Heart right ventricle (tissue), 16 donors: ENCODE data around the gene ALKAL2. TPM values are rescaled to one million over a fixed set of nuclear protein-coding genes. Genes with fewer than 3 reads are reported as not detected.

Experiments used
- ATAC-seq, 8 donors: fragments of 200-7000 bp; cut with Tn5 transposase; one replicate each; pipeline ENCODE4 v1.9.1; 2020; ENCODE audit warnings: mild to moderate bottlenecking in 8 of 8, moderate library complexity in 8 of 8, moderate number of reproducible peaks in 1 of 8
- DNase-seq, 2 donors: peaks; one replicate each; pipeline ENCODE4 v3.0.0-alpha.2; 2020
- H3K27ac ChIP-seq, 10 donors: fragments of 200-600 bp; sonication (generic) in 2 of 10; one replicate each; pipeline versions ENCODE4 v1.5.0 to v1.8.0; 2020 to 2022; ENCODE audit warnings: mild to moderate bottlenecking in 3 of 10
- H3K27me3 ChIP-seq, 7 donors: fragments of 200-600 bp; one replicate each; pipeline ENCODE4 v1.8.0; 2021 to 2022; ENCODE audit warnings: mild to moderate bottlenecking in 2 of 7
- H3K36me3 ChIP-seq, 9 donors: fragments of 200-600 bp; sonication (generic) in 1 of 9; one replicate each; pipeline versions ENCODE4 v1.5.0 to v1.8.0; 2020 to 2022; ENCODE audit warnings: mild to moderate bottlenecking in 2 of 9
- H3K4me1 ChIP-seq, 9 donors: fragments of 200-600 bp; sonication (generic) in 1 of 9; one replicate each; pipeline versions ENCODE4 v1.5.0 to v1.8.0; 2020 to 2022; ENCODE audit warnings: mild to moderate bottlenecking in 4 of 9
- H3K4me3 ChIP-seq, 10 donors: fragments of 200-600 bp; sonication (generic) in 2 of 10; one replicate each; pipeline versions ENCODE4 v1.5.0 to v1.8.0; 2020 to 2022; ENCODE audit warnings: mild to moderate bottlenecking in 7 of 10, moderate library complexity in 2 of 10
- H3K9me3 ChIP-seq, 11 donors: fragments of 200-600 bp in 10 of 11; sonication (generic) in 2 of 11; one replicate each; pipeline versions ENCODE4 v1.5.0 to v1.8.0; 2013 to 2022; ENCODE audit warnings: mild to moderate bottlenecking in 2 of 11, control low read depth in 1 of 11, moderate library complexity in 1 of 11
- WGBS, 2 donors: extraction: QIAGEN DNeasy Blood & Tissue Kit; methylation state at CpG; one replicate each; pipeline ENCODE4 v1.1.7; 2013; ENCODE audit warnings: inconsistent platforms in 1 of 2; 5-methylcytosine and 5-hydroxymethylcytosine counted together
- intact Hi-C, 10 donors: fragments of 100-400 bp; cut with DNase I; formaldehyde crosslinking; loops; one replicate each; pipeline versions ENCODE4 v1.11.1 to v1.14.2; 2022
- polyA plus RNA-seq, 2 donors: library from polyadenylated mRNA; stranded (reverse); fragments of 200-250 nt; gene quantifications; one replicate each; pipeline ENCODE4 v1.2.3, GENCODE V29; 2013
- total RNA-seq, 10 donors: library from RNA; stranded (reverse); fragmentation: NEBNext Ultra II Directional in 3 of 10; extraction: Animal tissue kit (Norgen Biotek cat#: 25700) in 3 of 10; gene quantifications; one replicate each; pipeline versions ENCODE4 v1.2.1 to v1.2.4, GENCODE V29; 2021 to 2023
- TF ChIP-seq, protein P1 (sequence below), 9 donors: fragments of 200-600 bp; sonication (generic) in 2 of 9; IDR thresholded peaks; one replicate each; pipeline versions ENCODE4 v1.5.0 to v1.8.0; 2021 to 2022; ENCODE audit warnings: antibody characterized with exemption in 9 of 9, mild to moderate bottlenecking in 5 of 9, moderate library complexity in 1 of 9
- donor health status: Arrhythmogenic right ventricular cardiomyopathy.
- donor health status: ischemic (EF 13 %, LVEDD 7.1; RV severe dilation, severe dysfunction).
- donor health status: healthy with polysubstance abuse.
- donor health status: DM: no; HTN: yes; CAD: no.
- donor health status: DM: no; HTN: no; CAD: no.
- donor health status: ischemic (EF 25% LVEDD 6.9; RV normal size, moderate dysfunction).
- donor health status: ischemic (EF 25% LVEDD 5.7; RV mildly dilated, moderate dysfunction).
- donor health status: healthy.
- donor health status: DM: yes; HTN: yes; CAD: no.
- donor health status: Ischemic cardiomyopathy.
- donor health status: ischemic (EF 35%, LVEDD 5.7; RV mildly dilated, moderate dysfunction).
- donor health status: nonischemic (EF 11% LVEDD 7.7; RV severe dilation, severe dysfunction).
- donor health status: DM: yes; HTN: yes; CAD: no.
- donor health status: PGD.
- donor health status: ischemic (EF 29% LVEDD 5.4; RV normal size, mild dysfunction).
- donor health status: nonischemic (EF 23%, LVEDD 6.1; RV moderate dilation, normal function).

Gene ALKAL2
- total and polyA plus RNA-seq, 12 donors, result 0.23 to 7.9 (median 1.3) TPM; not detected in 1

DNA sequence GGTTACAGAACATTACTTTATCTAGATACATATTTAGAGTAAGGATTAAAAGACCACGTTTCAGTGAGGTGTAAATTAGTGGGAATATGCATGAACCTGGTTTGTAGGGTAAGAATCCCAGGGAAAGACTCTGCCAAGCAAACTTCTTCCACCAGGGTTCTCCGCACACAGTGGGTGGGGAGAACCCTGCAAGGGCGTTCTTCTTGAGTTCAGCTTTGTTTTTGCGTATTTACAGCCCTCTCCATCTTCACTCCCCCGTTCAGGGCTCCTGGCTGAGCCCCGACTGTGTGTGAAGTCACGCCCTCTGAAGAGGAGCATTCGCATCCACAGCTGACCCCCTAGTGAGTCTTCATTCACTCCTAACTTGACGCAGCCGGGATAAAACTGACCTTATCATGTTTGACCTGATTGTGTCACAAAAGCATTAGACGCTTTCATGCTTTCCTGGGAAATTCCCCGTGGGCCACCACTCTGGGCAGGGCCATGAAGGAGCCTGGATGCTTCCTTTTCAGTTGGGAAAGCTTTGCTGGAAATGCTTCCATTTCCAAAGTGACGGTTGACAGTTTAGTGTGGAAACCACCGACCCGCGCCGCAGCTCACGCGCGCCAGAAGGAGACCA lies 1.0 kb downstream of the ALKAL2 start:
- TF ChIP-seq, protein P1, sequence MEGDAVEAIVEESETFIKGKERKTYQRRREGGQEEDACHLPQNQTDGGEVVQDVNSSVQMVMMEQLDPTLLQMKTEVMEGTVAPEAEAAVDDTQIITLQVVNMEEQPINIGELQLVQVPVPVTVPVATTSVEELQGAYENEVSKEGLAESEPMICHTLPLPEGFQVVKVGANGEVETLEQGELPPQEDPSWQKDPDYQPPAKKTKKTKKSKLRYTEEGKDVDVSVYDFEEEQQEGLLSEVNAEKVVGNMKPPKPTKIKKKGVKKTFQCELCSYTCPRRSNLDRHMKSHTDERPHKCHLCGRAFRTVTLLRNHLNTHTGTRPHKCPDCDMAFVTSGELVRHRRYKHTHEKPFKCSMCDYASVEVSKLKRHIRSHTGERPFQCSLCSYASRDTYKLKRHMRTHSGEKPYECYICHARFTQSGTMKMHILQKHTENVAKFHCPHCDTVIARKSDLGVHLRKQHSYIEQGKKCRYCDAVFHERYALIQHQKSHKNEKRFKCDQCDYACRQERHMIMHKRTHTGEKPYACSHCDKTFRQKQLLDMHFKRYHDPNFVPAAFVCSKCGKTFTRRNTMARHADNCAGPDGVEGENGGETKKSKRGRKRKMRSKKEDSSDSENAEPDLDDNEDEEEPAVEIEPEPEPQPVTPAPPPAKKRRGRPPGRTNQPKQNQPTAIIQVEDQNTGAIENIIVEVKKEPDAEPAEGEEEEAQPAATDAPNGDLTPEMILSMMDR (IDR thresholded peaks at IDR 0.05), result no peak
- peaks cover 0 to 11% (median 0%) of the 10 kb centered on the region in 9 donors for H3K36me3 ChIP-seq
- H3K27me3 ChIP-seq, result peaks cover 0 to 60% (median 45%) of the 10 kb centered on the region in 7 donors
- WGBS, 2 donors, result 33 to 41% methylated on average over 20 of the region's 20 CpGs
- H3K9me3 ChIP-seq, result no peaks in the 10 kb centered on the region
- peak overlapping the region in 9 of 10 donors; percentile 38 to 61 (median 50) for H3K4me3 ChIP-seq
- peaks cover 5 to 52% (median 28%) of the 10 kb centered on the region in 9 donors for H3K4me1 ChIP-seq
- no peak for DNase-seq
- intact Hi-C loops, result loop anchor here in 1 of 10 donors (5.0 kb wide), 1 partner anchor 40 kb away; no protein-coding TSS in a partner anchor
- no peak overlapping the region for H3K27ac ChIP-seq
- ATAC-seq, result no peak

DNA sequence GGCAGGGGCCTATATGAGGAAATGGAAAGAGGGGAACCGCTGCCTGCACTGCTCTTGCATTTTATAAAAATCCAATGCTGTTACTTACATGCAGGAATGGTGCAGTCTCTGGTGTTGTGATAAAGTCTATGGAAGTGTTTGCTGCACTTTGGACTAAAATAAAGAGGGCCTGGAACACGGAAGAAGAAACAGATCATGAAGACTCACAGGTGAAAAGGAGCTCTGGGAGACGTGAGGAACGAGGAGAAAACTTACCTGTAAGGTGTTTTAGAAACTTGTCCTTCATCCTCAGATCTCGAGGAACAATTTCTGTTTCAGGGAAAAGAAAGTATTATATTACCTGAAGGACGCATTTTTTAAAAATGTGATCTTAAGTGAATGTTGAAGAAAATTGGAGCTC lies 1.9 kb downstream of the ALKAL2 start:
- DNase-seq, result no peak
- Histone ChIP-seq H3K27me3 (peaks cover 0 to 51% (median 39%) of the 10 kb centered on the region in 7 donors), H3K9me3 (no peaks in the 10 kb centered on the region), H3K36me3 (peaks cover 0 to 20% (median 0%) of the 10 kb centered on the region in 9 donors), H3K4me1 (peaks cover 5 to 54% (median 28%) of the 10 kb centered on the region in 9 donors), H3K27ac (peak overlapping the region in 2 of 10 donors; percentile 48 to 61), H3K4me3 (no peak overlapping the region)
- no peak for ATAC-seq
- TF ChIP-seq, protein P1 (IDR thresholded peaks at IDR 0.05), result no peak
- WGBS, 2 donors, result 90 to 95% methylated on average over 6 of the region's 6 CpGs
- intact Hi-C loops, result loop anchor here in 1 of 10 donors (5.0 kb wide), 1 partner anchor 39 kb away; no protein-coding TSS in a partner anchor

DNA sequence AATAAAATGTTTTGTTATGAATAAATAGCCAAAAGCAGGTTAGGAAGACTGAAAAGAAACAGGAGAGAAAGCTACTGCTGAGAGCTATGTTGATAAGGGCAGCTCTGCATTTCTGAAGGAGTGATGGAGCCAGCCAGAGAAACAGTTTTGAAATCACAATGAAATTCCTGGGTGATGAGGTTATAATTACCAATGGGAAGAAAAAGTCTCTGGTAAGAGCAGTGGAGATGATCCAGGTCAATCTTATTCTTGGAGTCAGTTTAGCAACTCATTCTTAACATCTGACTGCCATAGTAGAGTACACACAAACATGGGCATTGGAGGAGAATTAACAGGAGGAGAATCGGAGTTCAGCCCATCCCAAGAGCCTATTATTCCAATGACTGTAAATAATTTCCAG lies 2.4 kb downstream of the ALKAL2 start:
- 68 to 71% methylated on average over 1 of the region's 1 CpG for WGBS, 2 donors
- H3K4me3 ChIP-seq, result no peak overlapping the region
- DNase-seq, result no peak
- H3K9me3 ChIP-seq, result no peaks in the 10 kb centered on the region
- intact Hi-C loops, result loop anchor here in 1 of 10 donors (5.0 kb wide), 1 partner anchor 38 kb away; no protein-coding TSS in a partner anchor
- H3K27me3 ChIP-seq, result peaks cover 0 to 46% (median 36%) of the 10 kb centered on the region in 7 donors
- H3K4me1 ChIP-seq, result peaks cover 5 to 59% (median 28%) of the 10 kb centered on the region in 9 donors
- no peak for ATAC-seq
- H3K27ac ChIP-seq, result peak overlapping the region in 3 of 10 donors; percentile 21 to 61 (median 48)
- peaks cover 0 to 25% (median 0%) of the 10 kb centered on the region in 9 donors for H3K36me3 ChIP-seq
- TF ChIP-seq, protein P1 (IDR thresholded peaks at IDR 0.05), result no peak

DNA sequence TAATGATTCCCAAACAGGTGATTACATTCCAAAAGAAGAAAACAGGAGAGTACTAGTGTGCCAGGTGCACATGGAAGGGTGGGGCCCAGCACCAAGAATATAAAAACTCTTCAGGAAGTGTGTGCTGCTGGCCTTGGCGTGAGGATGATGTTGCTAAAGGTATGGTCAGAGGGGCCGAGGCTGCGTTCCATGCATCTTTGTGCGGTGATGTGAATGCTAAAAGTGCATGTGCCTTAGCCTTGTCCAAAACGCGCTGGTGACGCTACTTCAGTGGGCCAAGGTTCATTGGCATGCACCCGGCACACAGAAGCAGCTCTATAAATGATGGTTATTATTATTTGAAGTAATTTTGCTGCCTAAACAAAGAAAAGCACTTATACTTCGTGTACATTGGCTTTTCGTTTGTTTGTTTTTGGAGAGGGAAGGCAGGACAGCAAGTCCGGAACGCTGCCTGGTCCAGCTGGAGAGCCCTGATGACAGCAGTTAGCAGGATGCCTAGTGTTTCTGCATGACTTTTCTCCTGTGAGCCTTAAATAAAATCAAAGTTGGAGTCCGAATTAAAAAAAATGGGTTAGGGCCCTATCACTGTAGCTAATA lies 2.9 kb downstream of the ALKAL2 start:
- intact Hi-C loops, result loop anchor here in 1 of 10 donors (5.0 kb wide), 1 partner anchor 38 kb away; no protein-coding TSS in a partner anchor

More for the DNA sequence above, 2.9 kb downstream of the ALKAL2 start:
- peaks cover 0 to 30% (median 0%) of the 10 kb centered on the region in 9 donors for H3K36me3 ChIP-seq
- peak in 3 of 8 donors; percentile 28 to 57 (median 30) for ATAC-seq
- TF ChIP-seq, protein P1 (IDR thresholded peaks at IDR 0.05), result no peak
- H3K4me3 ChIP-seq, result no peak overlapping the region
- H3K27ac ChIP-seq, result peak overlapping the region in 3 of 10 donors; percentile 21 to 61 (median 48)
- peaks cover 0 to 41% (median 33%) of the 10 kb centered on the region in 7 donors for H3K27me3 ChIP-seq
- 51 to 60% methylated on average over 13 of the region's 13 CpGs for WGBS, 2 donors
- H3K9me3 ChIP-seq, result no peaks in the 10 kb centered on the region
- peaks cover 5 to 61% (median 26%) of the 10 kb centered on the region in 9 donors for H3K4me1 ChIP-seq
- DNase-seq, result no peak
